HG03039 (cell line): Measurements from ENCODE around the gene FBXL4.

Source experiments
- ATAC-seq: cut with Tn5 transposase; IDR thresholded peaks from one replicate; pipeline ENCODE4 v1.9.1; 2021; ENCODE audit warnings: mild to moderate bottlenecking, moderate library complexity; ENCODE audit not compliant: unreplicated experiment

FBXL4 gene

GRCh38 chr6:98887650-98888049 is 60.1 kb downstream of the FBXL4 start:
- ATAC-seq, result no peak

- ATAC-seq, result no peak
Measured at GRCh38 chr6:98885330-98885729, 62.4 kb downstream of the FBXL4 start.

- peak; percentile 83 for ATAC-seq
Measured at GRCh38 chr6:98880486-98880885, 67.3 kb downstream of the FBXL4 start.

- no peak for ATAC-seq
Measured at GRCh38 chr6:98877250-98877649, 70.5 kb downstream of the FBXL4 start.

- no peak for ATAC-seq
Measured at GRCh38 chr6:98875375-98875774, 72.4 kb downstream of the FBXL4 start.

GRCh38 chr6:98871821-98872220 is 75.9 kb downstream of the FBXL4 start:
- no peak for ATAC-seq

- ATAC-seq, result no peak
Measured at GRCh38 chr6:98871057-98871456, 76.7 kb downstream of the FBXL4 start.

GRCh38 chr6:98864497-98864896 is 83.2 kb downstream of the FBXL4 start:
- no peak for ATAC-seq

GRCh38 chr6:98848539-98849242 is 99.1 kb downstream of the FBXL4 start:
- no peak for ATAC-seq

GRCh38 chr6:98847779-98848538 is 99.8 kb downstream of the FBXL4 start:
- ATAC-seq, result no peak

- no peak for ATAC-seq
Measured at GRCh38 chr6:98847416-98847778, 100.3 kb downstream of the FBXL4 start.

GRCh38 chr6:98846021-98846380 is 101.7 kb downstream of the FBXL4 start:
- ATAC-seq, result no peak

- ATAC-seq, result peak; percentile 42
Measured at GRCh38 chr6:98845211-98846020, 102.3 kb downstream of the FBXL4 start.

GRCh38 chr6:98844244-98845210 is 103.2 kb downstream of the FBXL4 start:
- no peak for ATAC-seq

- no peak for ATAC-seq
Measured at GRCh38 chr6:98843271-98844243, 104.2 kb downstream of the FBXL4 start.

- ATAC-seq, result no peak
Measured at GRCh38 chr6:98842342-98843180, 105.2 kb downstream of the FBXL4 start.

GRCh38 chr6:98841621-98842341 is 106.0 kb downstream of the FBXL4 start:
- no peak for ATAC-seq

GRCh38 chr6:98840996-98841513 is 106.7 kb downstream of the FBXL4 start:
- ATAC-seq, result no peak
